GM21390 (cell line): Measurements from ENCODE around the gene RHBDF1.
"Not testable (repeated sequence)": the region's sequence is repeated elsewhere in the genome, so short reads cannot be mapped to it uniquely, and the experiment has no call there.

Source experiments
- ATAC-seq: cut with Tn5 transposase; IDR thresholded peaks from one replicate; pipeline ENCODE4 v1.9.1; 2021; ENCODE audit not compliant: unreplicated experiment

The RHBDF1 gene

GRCh38 chr16:37511-37910, 34.9 kb downstream of the RHBDF1 start:
- no peak for ATAC-seq

GRCh38 chr16:36336-36984, 36.0 kb downstream of the RHBDF1 start:
- no peak for ATAC-seq

GRCh38 chr16:35678-36305, 36.6 kb downstream of the RHBDF1 start:
- no peak for ATAC-seq

- ATAC-seq = no peak
Measured at GRCh38 chr16:35011-35677, 37.3 kb downstream of the RHBDF1 start.

- no peak for ATAC-seq
Measured at GRCh38 chr16:34648-34987, 37.8 kb downstream of the RHBDF1 start.

GRCh38 chr16:33877-34647, 38.4 kb downstream of the RHBDF1 start:
- no peak for ATAC-seq

- ATAC-seq = not testable (repeated sequence)
Measured at GRCh38 chr16:33154-33876, 39.1 kb downstream of the RHBDF1 start.

- ATAC-seq = not testable (repeated sequence)
Measured at GRCh38 chr16:30627-31026, 41.8 kb downstream of the RHBDF1 start.

GRCh38 chr16:25926-26348, 46.5 kb downstream of the RHBDF1 start:
- not testable (repeated sequence) for ATAC-seq

- ATAC-seq = not testable (repeated sequence)
Measured at GRCh38 chr16:24151-24550, 48.3 kb downstream of the RHBDF1 start.

- not testable (repeated sequence) for ATAC-seq
Measured at GRCh38 chr16:20886-21285, 51.5 kb downstream of the RHBDF1 start.

GRCh38 chr16:17062-17765, 55.2 kb downstream of the RHBDF1 start:
- not testable (repeated sequence) for ATAC-seq

- ATAC-seq = not testable (repeated sequence)
Measured at GRCh38 chr16:10772-11171, 61.7 kb downstream of the RHBDF1 start.

- no peak for ATAC-seq
Measured at GRCh38 chr16:9903-10665, 62.3 kb downstream of the RHBDF1 start.
